Measurements from ENCODE around the gene GPR141. TPM values are rescaled to one million over a fixed set of nuclear protein-coding genes. Genes with fewer than 3 reads are reported as not detected.

Gene GPR141, protein sequence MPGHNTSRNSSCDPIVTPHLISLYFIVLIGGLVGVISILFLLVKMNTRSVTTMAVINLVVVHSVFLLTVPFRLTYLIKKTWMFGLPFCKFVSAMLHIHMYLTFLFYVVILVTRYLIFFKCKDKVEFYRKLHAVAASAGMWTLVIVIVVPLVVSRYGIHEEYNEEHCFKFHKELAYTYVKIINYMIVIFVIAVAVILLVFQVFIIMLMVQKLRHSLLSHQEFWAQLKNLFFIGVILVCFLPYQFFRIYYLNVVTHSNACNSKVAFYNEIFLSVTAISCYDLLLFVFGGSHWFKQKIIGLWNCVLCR
- total RNA-seq (2016; rRNA removed; fragmentation: Illumina TruSeq; extraction: Trizol), result not detected in 2 replicates
- total RNA-seq (2016; cell fraction: cytosol; rRNA removed; fragmentation: Illumina TruSeq; extraction: Trizol; ENCODE audit: low read depth), result not detected in 2 replicates
- not detected in 2 replicates for total RNA-seq (2016; cell fraction: insoluble cytoplasmic fraction; rRNA removed; fragmentation: Illumina TruSeq; extraction: Trizol)
- total RNA-seq (2016; cell fraction: membrane; rRNA removed; fragmentation: Illumina TruSeq; extraction: Trizol), result not detected in 2 replicates
- total RNA-seq (2016; cell fraction: nucleus; rRNA removed; fragmentation: Illumina TruSeq; extraction: Trizol), result not detected in 2 replicates
- polyA plus RNA-seq (2011; rRNA removed), result not detected in 2 replicates
- not detected in 2 replicates for polyA plus RNA-seq (2011; cell fraction: cytosol; rRNA removed)
- polyA plus RNA-seq (2011; cell fraction: nucleus; rRNA removed), result not detected in 2 replicates
- not detected in 2 replicates for polyA plus RNA-seq (2012)
- not detected in 2 replicates for polyA plus RNA-seq (2016; cell fraction: cytosol; fragmentation: Illumina TruSeq; extraction: Trizol; ENCODE audit: low read depth)
- polyA plus RNA-seq (2016; cell fraction: insoluble cytoplasmic fraction; fragmentation: Illumina TruSeq; extraction: Trizol; ENCODE audit: low read depth), result not detected in 2 replicates
- not detected in 2 replicates for polyA plus RNA-seq (2016; cell fraction: membrane; fragmentation: Illumina TruSeq; extraction: Trizol; ENCODE audit: low read depth)
- not detected in 2 replicates for polyA plus RNA-seq (2016; cell fraction: nucleus; fragmentation: Illumina TruSeq; extraction: Trizol; ENCODE audit: insufficient read depth, low read depth)
- not detected in 2 replicates for polyA minus RNA-seq (2011; rRNA and poly(A)+ RNA removed; ENCODE audit: low replicate concordance)
- not detected in 2 replicates for polyA minus RNA-seq (2011; cell fraction: cytosol; rRNA and poly(A)+ RNA removed)
- not detected in 2 replicates for polyA minus RNA-seq (2011; cell fraction: nucleus; rRNA and poly(A)+ RNA removed)
- Bru-seq, nascent RNA, result not detected
- not detected for BruChase-seq, experiment 1, labeled RNA remaining after a 6-hour chase
- not detected for BruChase-seq, experiment 2, labeled RNA remaining after a 2-hour chase
- long read RNA-seq, experiment 1, result 0 reads
- long read RNA-seq, experiment 2, result 0 reads

DNA sequence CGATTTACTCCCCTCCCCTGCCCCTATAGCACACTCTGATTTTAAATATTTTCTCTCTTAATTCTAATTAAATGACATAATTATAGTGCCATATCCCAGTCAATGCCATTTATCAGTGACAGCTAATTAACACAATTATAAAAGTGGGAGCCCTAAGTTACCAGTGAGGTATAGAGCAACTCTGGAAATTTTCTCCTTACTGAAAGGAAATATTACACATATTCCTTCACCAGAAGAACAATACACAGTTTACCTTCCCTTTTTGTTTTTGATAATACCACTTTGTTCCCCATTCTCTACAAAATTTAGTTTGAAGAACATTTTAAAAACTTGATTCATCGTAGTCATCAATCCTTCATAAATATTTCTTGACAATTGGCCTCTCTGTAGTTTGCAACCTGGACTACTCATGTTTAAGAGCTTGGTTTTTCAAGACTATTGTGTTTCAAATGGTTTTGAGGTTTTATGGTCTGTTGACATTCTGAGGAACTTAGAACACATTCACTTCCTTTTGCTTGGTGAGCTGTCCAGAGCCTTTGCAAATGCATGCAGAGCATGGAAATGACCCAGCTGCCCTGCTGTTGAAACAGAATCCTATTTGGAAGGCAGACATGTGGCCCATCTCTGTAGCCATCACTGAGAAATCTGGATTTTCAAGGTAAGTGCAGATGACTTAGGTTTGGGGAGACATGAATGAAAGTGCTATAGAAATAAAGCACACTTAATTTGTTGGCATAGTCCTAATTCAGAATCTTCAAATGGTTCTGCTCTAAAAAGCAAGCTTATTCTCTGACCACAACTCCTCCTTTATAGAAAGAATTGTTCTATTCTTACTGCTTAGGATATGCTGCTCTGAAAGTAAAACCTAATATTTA, at the start of gene GPR141:
Gene GPR141, plus strand, starts transcription at position 521 of the 875 bp plus-strand sequence. CDS start 56,628 bp downstream, outside the sequence.
- H3K36me3 ChIP-seq (replicated peaks in 1 of 2; ENCODE audit: control insufficient read depth in 1 of 2, insufficient read depth in 2 of 2, low read length in 2 of 2), result no peaks in the 10 kb centered on the region
- H2AFZ ChIP-seq (ENCODE audit: low read length), result no peak within 1 kb of the TSS
- no TSS peak for BruUV-seq (replicated peaks)
- no peak within 1 kb of the TSS for H3K4me2 ChIP-seq (ENCODE audit: low read depth, low read length)
- no peaks in the 10 kb centered on the region for H3K79me2 ChIP-seq (ENCODE audit: insufficient read depth, low read length)
- H3K27ac ChIP-seq (ENCODE audit: extremely low read length, insufficient read depth, low read length), result no peak within 1 kb of the TSS
- ChIA-PET CTCF (ENCODE audit: low intra/inter-chr PET ratio, low total read pairs) (no interaction called here), POLR2A (no interaction called here)
- WGBS (ENCODE audit: low lambda C conversion rate), result 1% methylated on average over 2 of the region's 2 CpGs
- no peak for ATAC-seq
- no peak for TF ChIP-seq SMAD9 (CRISPR knock-in tag; IDR thresholded peaks at IDR 0.05)
- TF ChIP-seq ZSCAN31 (CRISPR knock-in tag; IDR thresholded peaks at IDR 0.05; ENCODE audit: low read depth), result no peak
- no peak for TF ChIP-seq GATAD2A (CRISPR knock-in tag; IDR thresholded peaks at IDR 0.05)
- TF ChIP-seq FOXK1 (CRISPR knock-in tag; IDR thresholded peaks at IDR 0.05; ENCODE audit: borderline replicate concordance, low read depth), result no peak
- no peak for TF ChIP-seq GTF2F1 (IDR thresholded peaks at IDR 0.05; ENCODE audit: low read length)
- no peak for TF ChIP-seq SNRNP70 (IDR thresholded peaks at IDR 0.05; ENCODE audit: low read depth, low read length)
- no peak for TF ChIP-seq ZNF234 (CRISPR knock-in tag; conservative IDR thresholded peaks at IDR 0.05)
- no peak for TF ChIP-seq CBX5 (CRISPR knock-in tag; IDR thresholded peaks at IDR 0.05; ENCODE audit: borderline replicate concordance)
- no peak for TF ChIP-seq POLR2G (IDR thresholded peaks at IDR 0.05; ENCODE audit: low read depth, low read length)
- no peak for TF ChIP-seq SRF (IDR thresholded peaks at IDR 0.05; ENCODE audit: low read depth, low read length)
- no peak for TF ChIP-seq FOXP1 (IDR thresholded peaks at IDR 0.05)
- no peak for TF ChIP-seq FOXP1 (CRISPR knock-in tag; IDR thresholded peaks at IDR 0.05)
- TF ChIP-seq CBX2 (IDR thresholded peaks at IDR 0.05; ENCODE audit: low read depth, low read length), result no peak
- no peak for TF ChIP-seq CBX2 (CRISPR knock-in tag; IDR thresholded peaks at IDR 0.05; ENCODE audit: low read depth)
- TF ChIP-seq, protein P1, sequence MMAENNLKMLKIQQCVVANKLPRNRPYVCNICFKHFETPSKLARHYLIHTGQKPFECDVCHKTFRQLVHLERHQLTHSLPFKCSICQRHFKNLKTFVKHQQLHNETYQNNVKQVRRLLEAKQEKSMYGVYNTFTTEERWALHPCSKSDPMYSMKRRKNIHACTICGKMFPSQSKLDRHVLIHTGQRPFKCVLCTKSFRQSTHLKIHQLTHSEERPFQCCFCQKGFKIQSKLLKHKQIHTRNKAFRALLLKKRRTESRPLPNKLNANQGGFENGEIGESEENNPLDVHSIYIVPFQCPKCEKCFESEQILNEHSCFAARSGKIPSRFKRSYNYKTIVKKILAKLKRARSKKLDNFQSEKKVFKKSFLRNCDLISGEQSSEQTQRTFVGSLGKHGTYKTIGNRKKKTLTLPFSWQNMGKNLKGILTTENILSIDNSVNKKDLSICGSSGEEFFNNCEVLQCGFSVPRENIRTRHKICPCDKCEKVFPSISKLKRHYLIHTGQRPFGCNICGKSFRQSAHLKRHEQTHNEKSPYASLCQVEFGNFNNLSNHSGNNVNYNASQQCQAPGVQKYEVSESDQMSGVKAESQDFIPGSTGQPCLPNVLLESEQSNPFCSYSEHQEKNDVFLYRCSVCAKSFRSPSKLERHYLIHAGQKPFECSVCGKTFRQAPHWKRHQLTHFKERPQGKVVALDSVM (CRISPR knock-in tag; IDR thresholded peaks at IDR 0.05), result no peak
- TF ChIP-seq MZF1 (CRISPR knock-in tag; IDR thresholded peaks at IDR 0.05; ENCODE audit: borderline replicate concordance), result no peak
- no peak for TF ChIP-seq GZF1 (CRISPR knock-in tag; IDR thresholded peaks at IDR 0.05)
- no peak for TF ChIP-seq ZNF672 (CRISPR knock-in tag; IDR thresholded peaks at IDR 0.05)
- no peak for TF ChIP-seq ZNF446 (CRISPR knock-in tag; IDR thresholded peaks at IDR 0.05)
- intact Hi-C loops (cut with micrococcal nuclease; ENCODE audit: unreplicated experiment) (no loop called here), in situ Hi-C loops (cut with HindIII; ENCODE audit: extremely low pct_ligation_motif_present, low pct_unique_long_range_greater_than_20kb) (no loop called here)
- H3K9ac ChIP-seq (ENCODE audit: insufficient read depth, low read depth, low read length), result no peak within 1 kb of the TSS
- H3K9me3 ChIP-seq (ENCODE audit: low read length), result no peaks in the 10 kb centered on the region
- H4K20me1 ChIP-seq (ENCODE audit: insufficient read depth, low read length), result no peaks in the 10 kb centered on the region
- no peak for FAIRE-seq
- DNase-seq (ENCODE audit: low spot score), result no peak
- H3K4me3 ChIP-seq (replicated peaks in 1 of 3; ENCODE audit: insufficient read depth in 1 of 3, low read depth in 2 of 3, low read length in 3 of 3), result no peak within 1 kb of the TSS
- H3K4me1 ChIP-seq (ENCODE audit: insufficient read depth, low read length), result no peaks in the 10 kb centered on the region
- H3K27me3 ChIP-seq (ENCODE audit: control insufficient read depth in 1 of 2, insufficient read depth in 2 of 2, low read length in 2 of 2), result no peaks in the 10 kb centered on the region
